ENCODE results near the gene GDPD5. TPM values are rescaled to one million over a fixed set of nuclear protein-coding genes. Genes with fewer than 3 reads are reported as not detected.

Gene GDPD5
- polyA plus RNA-seq, 2 of the 4 experiments (the other 2 are of a cell fraction): 3.9 to 5.9 TPM

- ChIA-PET CTCF (interaction anchor here (0.7 to 2.0 kb wide), 10 partner anchors 16 to 188 kb away, joined by 3 to 6 read pairs (median 4); no protein-coding TSS in a partner anchor), POLR2A (no interaction called here)
- DNase-seq (ENCODE audit: low read depth in 1 of 2, low spot score in 1 of 2) (no peak), FAIRE-seq (no peak), ATAC-seq (no peak)
- Histone ChIP-seq H3K4me1 (no peaks in the 10 kb centered on the region), H3K4me3 (no peak overlapping the region), H3K27ac (no peak overlapping the region), H3K9me3 (no peaks in the 10 kb centered on the region), H3K4me2 (no peak overlapping the region)
- no peak for TF ChIP-seq KDM1A (IDR thresholded peaks at IDR 0.05; ENCODE audit: low read depth)
- TF ChIP-seq, protein P1, sequence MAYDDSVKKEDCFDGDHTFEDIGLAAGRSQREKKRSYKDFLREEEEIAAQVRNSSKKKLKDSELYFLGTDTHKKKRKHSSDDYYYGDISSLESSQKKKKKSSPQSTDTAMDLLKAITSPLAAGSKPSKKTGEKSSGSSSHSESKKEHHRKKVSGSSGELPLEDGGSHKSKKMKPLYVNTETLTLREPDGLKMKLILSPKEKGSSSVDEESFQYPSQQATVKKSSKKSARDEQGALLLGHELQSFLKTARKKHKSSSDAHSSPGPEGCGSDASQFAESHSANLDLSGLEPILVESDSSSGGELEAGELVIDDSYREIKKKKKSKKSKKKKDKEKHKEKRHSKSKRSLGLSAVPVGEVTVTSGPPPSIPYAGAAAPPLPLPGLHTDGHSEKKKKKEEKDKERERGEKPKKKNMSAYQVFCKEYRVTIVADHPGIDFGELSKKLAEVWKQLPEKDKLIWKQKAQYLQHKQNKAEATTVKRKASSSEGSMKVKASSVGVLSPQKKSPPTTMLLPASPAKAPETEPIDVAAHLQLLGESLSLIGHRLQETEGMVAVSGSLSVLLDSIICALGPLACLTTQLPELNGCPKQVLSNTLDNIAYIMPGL (CRISPR knock-in tag; IDR thresholded peaks at IDR 0.05; ENCODE audit: borderline replicate concordance): no peak
- TF ChIP-seq PHF8 (IDR thresholded peaks at IDR 0.05; ENCODE audit: borderline replicate concordance, low read depth): no peak
- TF ChIP-seq HOXA7 (CRISPR knock-in tag; IDR thresholded peaks at IDR 0.05): no peak
- TF ChIP-seq ZFP36 (IDR thresholded peaks at IDR 0.05; ENCODE audit: borderline replicate concordance, partially characterized antibody): no peak
- no peak for TF ChIP-seq HEYL (CRISPR knock-in tag; IDR thresholded peaks at IDR 0.05)
- no peak for TF ChIP-seq FOSL2 (IDR thresholded peaks at IDR 0.05)
- no peak for TF ChIP-seq FOSL2 (CRISPR knock-in tag; IDR thresholded peaks at IDR 0.05)
- no peak for TF ChIP-seq BHLHE40 (IDR thresholded peaks at IDR 0.05; ENCODE audit: low read depth, low read length)
- no peak for TF ChIP-seq JUN (IDR thresholded peaks at IDR 0.05)
- 92% methylated on average over 4 of the region's 4 CpGs for WGBS (ENCODE audit: missing lambda C conversion rate)
Measured at GRCh38 chr11:75467881-75468280, 57.9 kb downstream of the GDPD5 start.

DNA sequence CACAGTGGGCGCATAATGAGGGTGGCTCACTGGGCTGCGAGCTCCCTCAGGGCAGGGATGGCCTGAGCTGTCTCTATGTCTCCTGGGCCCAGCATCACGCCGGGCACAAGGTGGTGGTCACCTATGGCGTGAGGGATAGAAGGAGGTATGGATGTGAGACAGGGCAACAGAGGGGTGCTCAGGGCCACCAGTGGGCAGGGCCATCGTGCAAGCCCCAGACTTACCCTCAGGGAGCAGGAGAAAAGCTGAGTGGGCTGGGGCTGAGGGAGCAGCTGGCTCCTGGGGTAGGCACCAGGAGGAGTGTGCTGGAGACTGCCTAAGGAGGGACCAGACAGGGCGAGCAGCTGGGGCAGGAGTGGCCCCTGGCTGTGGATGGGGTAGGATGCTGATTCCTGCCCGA lies 58.4 kb downstream of the GDPD5 start:
- no peak for DNase-seq (ENCODE audit: low read depth in 1 of 2, low spot score in 1 of 2)
- Histone ChIP-seq H3K27ac (no peak overlapping the region), H3K4me2 (no peak overlapping the region), H3K9me3 (no peaks in the 10 kb centered on the region), H3K4me3 (no peak overlapping the region), H3K4me1 (no peaks in the 10 kb centered on the region)
- CTCF ChIA-PET: interaction anchor here (0.9 to 2.0 kb wide), 7 partner anchors 15 to 188 kb away, joined by 3 to 6 read pairs (median 5); no protein-coding TSS in a partner anchor
- no peak for FAIRE-seq
- POLR2A ChIA-PET: no interaction called here
- no peak for ATAC-seq
- WGBS (ENCODE audit: missing lambda C conversion rate): 85% methylated on average over 8 of the region's 8 CpGs
- TF ChIP-seq HDAC2 (IDR thresholded peaks at IDR 0.05) (no peak), SMC3 (IDR thresholded peaks at IDR 0.05) (no peak), CHD4 (IDR thresholded peaks at IDR 0.05; ENCODE audit: borderline replicate concordance) (no peak)

GRCh38 chr11:75465701-75466531 lies 59.8 kb downstream of the GDPD5 start:
- H3K9me3 ChIP-seq: no peaks in the 10 kb centered on the region
- POLR2A ChIA-PET: no interaction called here

More at GRCh38 chr11:75465701-75466531, 59.8 kb downstream of the GDPD5 start:
- Histone ChIP-seq H3K27ac (no peak overlapping the region), H3K4me1 (no peaks in the 10 kb centered on the region), H3K4me2 (no peak overlapping the region), H3K4me3 (no peak overlapping the region)
- CTCF ChIA-PET: interaction anchor here (1.0 to 1.9 kb wide), 7 partner anchors 12 to 186 kb away, joined by 3 to 6 read pairs (median 4); no protein-coding TSS in a partner anchor
- DNase-seq (ENCODE audit: low read depth in 1 of 2, low spot score in 1 of 2) (no peak), ATAC-seq (no peak), FAIRE-seq (no peak)
- TF ChIP-seq NFE2L2 (conservative IDR thresholded peaks at IDR 0.05; ENCODE audit: low read length) (no peak), RNF2 (IDR thresholded peaks at IDR 0.05; ENCODE audit: borderline replicate concordance, low read depth) (no peak), JUN (IDR thresholded peaks at IDR 0.05) (no peak), ATOH8 (CRISPR knock-in tag; IDR thresholded peaks at IDR 0.05; ENCODE audit: low read depth) (no peak), ESRRA (IDR thresholded peaks at IDR 0.05; ENCODE audit: borderline replicate concordance, low read length) (no peak), SREBF2 (IDR thresholded peaks at IDR 0.05) (no peak)
- 86% methylated on average over 11 of the region's 11 CpGs for WGBS (ENCODE audit: missing lambda C conversion rate)
